NT2/D1 (cell line): ENCODE results near the gene HECTD2.
"Not testable (repeated sequence)": the region's sequence is repeated elsewhere in the genome, so short reads cannot be mapped to it uniquely, and the experiment has no call there.

Experiments
- DNase-seq: peaks from one replicate; pipeline ENCODE4 v3.0.0-alpha.2; 2011; ENCODE audit warnings: low read depth, low spot score
- H3K27me3 ChIP-seq: 2 replicates; pipeline ENCODE4 v1.6.0; 2011; ENCODE audit warnings: mild to moderate bottlenecking; ENCODE audit not compliant: insufficient read length, insufficient read depth
- H3K36me3 ChIP-seq: 2 replicates; pipeline ENCODE4 v1.6.1; 2011; ENCODE audit warnings: mild to moderate bottlenecking, low read length, mixed read lengths; ENCODE audit not compliant: insufficient read depth, insufficient read length
- H3K4me1 ChIP-seq: 2 replicates; pipeline ENCODE4 v1.5.1; 2011; ENCODE audit not compliant: insufficient read depth, insufficient read length
- H3K4me3 ChIP-seq: 2 replicates; pipeline ENCODE4 v1.5.1; 2011; ENCODE audit warnings: low read depth; ENCODE audit not compliant: insufficient read length
- H3K9ac ChIP-seq: 2 replicates; pipeline ENCODE4 v1.6.0; 2011; ENCODE audit warnings: low read depth; ENCODE audit not compliant: insufficient read length
- H3K9me3 ChIP-seq: 2 replicates; pipeline ENCODE4 v1.5.1; 2011; ENCODE audit warnings: mild to moderate bottlenecking, low read length; ENCODE audit not compliant: insufficient read depth
- SUZ12 ChIP-seq: IDR thresholded peaks from 2 replicates; pipeline ENCODE4 v1.6.1; 2011; ENCODE audit not compliant: insufficient read length, insufficient read depth; ENCODE audit errors: extremely low read depth
- YY1 ChIP-seq: IDR thresholded peaks from 2 replicates; pipeline ENCODE4 v1.6.1; 2011; ENCODE audit not compliant: insufficient read length, insufficient read depth
- ZNF274 ChIP-seq: IDR thresholded peaks from 2 replicates; pipeline ENCODE4 v1.6.1; 2011; ENCODE audit warnings: mild to moderate bottlenecking, low read depth, low read length

The HECTD2 gene

GRCh38 chr10:91528080-91528479 is 117.9 kb downstream of the HECTD2 start:
- H3K9me3 ChIP-seq = no peaks in the 10 kb centered on the region
- H3K9ac ChIP-seq = no peak overlapping the region
- no peaks in the 10 kb centered on the region for H3K36me3 ChIP-seq
- H3K4me1 ChIP-seq = peaks cover 3% of the 10 kb centered on the region
- no peak for TF ChIP-seq ZNF274
- TF ChIP-seq YY1 = no peak
- TF ChIP-seq SUZ12 = no peak
- H3K4me3 ChIP-seq = no peak overlapping the region
- DNase-seq = no peak
- no peaks in the 10 kb centered on the region for H3K27me3 ChIP-seq

- no peak for TF ChIP-seq SUZ12
- no peak for TF ChIP-seq YY1
- no peak for TF ChIP-seq ZNF274
- no peak for DNase-seq
- H3K27me3 ChIP-seq = no peaks in the 10 kb centered on the region
These were observed 118.6 kb downstream of the HECTD2 start for GRCh38 chr10:91528768-91529167.

GRCh38 chr10:91534789-91535188 is 124.6 kb downstream of the HECTD2 start:
- not testable (repeated sequence) for H3K9me3 ChIP-seq, H3K36me3 ChIP-seq, H3K4me1 ChIP-seq, H3K4me3 ChIP-seq, DNase-seq, H3K27me3 ChIP-seq, H3K9ac ChIP-seq

More at GRCh38 chr10:91528768-91529167, 118.6 kb downstream of the HECTD2 start:
- H3K9me3 ChIP-seq = no peaks in the 10 kb centered on the region
- H3K36me3 ChIP-seq = no peaks in the 10 kb centered on the region
- H3K4me1 ChIP-seq = peaks cover 3% of the 10 kb centered on the region
- no peak overlapping the region for H3K9ac ChIP-seq
- H3K4me3 ChIP-seq = no peak overlapping the region

GRCh38 chr10:91536111-91536510 is 126.0 kb downstream of the HECTD2 start:
- Histone ChIP-seq H3K36me3 (no peaks in the 10 kb centered on the region), H3K4me1 (no peaks in the 10 kb centered on the region), H3K27me3 (no peaks in the 10 kb centered on the region), H3K9me3 (no peaks in the 10 kb centered on the region; the same call in 1 of the 2 replicates), H3K4me3 (no peak overlapping the region), H3K9ac (no peak overlapping the region)
- TF ChIP-seq SUZ12 (no peak), ZNF274 (no peak), YY1 (no peak)
- no peak for DNase-seq

GRCh38 chr10:91536733-91537132 is 126.6 kb downstream of the HECTD2 start:
- no peaks in the 10 kb centered on the region for H3K36me3 ChIP-seq
- no peak for DNase-seq
- TF ChIP-seq ZNF274 (no peak), SUZ12 (no peak), YY1 (no peak)

GRCh38 chr10:91537614-91538383 is 127.7 kb downstream of the HECTD2 start:
- no peak for DNase-seq
- no peaks in the 10 kb centered on the region; the same call in 1 of the 2 replicates for H3K9me3 ChIP-seq
- H3K9ac ChIP-seq = no peak overlapping the region
- H3K36me3 ChIP-seq = no peaks in the 10 kb centered on the region
- no peak for TF ChIP-seq ZNF274
- no peak for TF ChIP-seq YY1
- no peak for TF ChIP-seq SUZ12
- H3K4me1 ChIP-seq = no peaks in the 10 kb centered on the region
- H3K27me3 ChIP-seq = no peaks in the 10 kb centered on the region
- no peak overlapping the region for H3K4me3 ChIP-seq

More at GRCh38 chr10:91536733-91537132, 126.6 kb downstream of the HECTD2 start:
- H3K9ac ChIP-seq = no peak overlapping the region
- no peaks in the 10 kb centered on the region for H3K4me1 ChIP-seq
- no peaks in the 10 kb centered on the region; the same call in 1 of the 2 replicates for H3K9me3 ChIP-seq
- no peaks in the 10 kb centered on the region for H3K27me3 ChIP-seq
- H3K4me3 ChIP-seq = no peak overlapping the region

- Histone ChIP-seq H3K36me3 (no peaks in the 10 kb centered on the region), H3K27me3 (no peaks in the 10 kb centered on the region), H3K9me3 (no peaks in the 10 kb centered on the region; the same call in 1 of the 2 replicates), H3K4me1 (no peaks in the 10 kb centered on the region), H3K9ac (no peak overlapping the region), H3K4me3 (no peak overlapping the region)
- no peak for DNase-seq
- no peak for TF ChIP-seq YY1
- no peak for TF ChIP-seq ZNF274
- TF ChIP-seq SUZ12 = no peak
These were observed 129.8 kb downstream of the HECTD2 start for GRCh38 chr10:91539930-91540329.
